GM19240 (cell line): ENCODE measurements around the gene SHC4.

ENCODE experiments used
- DNase-seq: peaks from one replicate; pipeline ENCODE4 v3.0.0; 2011; ENCODE audit warnings: low spot score; ENCODE audit not compliant: insufficient read length

The SHC4 gene

GRCh38 chr15:48967336-48967735 is 3.6 kb upstream of the SHC4 start:
- no peak for DNase-seq

- no peak for DNase-seq
Measured at GRCh38 chr15:48966595-48967301, 3.0 kb upstream of the SHC4 start.

GRCh38 chr15:48965972-48966371 is 2.3 kb upstream of the SHC4 start:
- DNase-seq: no peak

- DNase-seq: no peak
Measured at GRCh38 chr15:48964898-48965297, 1.2 kb upstream of the SHC4 start.

- DNase-seq: no peak
Measured at GRCh38 chr15:48962662-48963523, 826 bp downstream of the SHC4 start.

- DNase-seq: no peak
Measured at GRCh38 chr15:48955967-48956366, 7.8 kb downstream of the SHC4 start.

- no peak for DNase-seq
Measured at GRCh38 chr15:48955370-48955769, 8.3 kb downstream of the SHC4 start.

- DNase-seq: no peak
Measured at GRCh38 chr15:48954538-48954937, 9.2 kb downstream of the SHC4 start.

GRCh38 chr15:48946840-48947187 is 16.9 kb downstream of the SHC4 start:
- no peak for DNase-seq

- DNase-seq: no peak
Measured at GRCh38 chr15:48946074-48946839, 17.5 kb downstream of the SHC4 start.

- no peak for DNase-seq
Measured at GRCh38 chr15:48945386-48945785, 18.3 kb downstream of the SHC4 start.

- no peak for DNase-seq
Measured at GRCh38 chr15:48941904-48942303, 21.8 kb downstream of the SHC4 start.

- peak; percentile 5 for DNase-seq
Measured at GRCh38 chr15:48940508-48940907, 23.2 kb downstream of the SHC4 start.

- no peak for DNase-seq
Measured at GRCh38 chr15:48939648-48940047, 24.1 kb downstream of the SHC4 start.

GRCh38 chr15:48937886-48938285 is 25.8 kb downstream of the SHC4 start:
- DNase-seq: no peak

GRCh38 chr15:48936666-48937065 is 27.1 kb downstream of the SHC4 start:
- no peak for DNase-seq

- no peak for DNase-seq
Measured at GRCh38 chr15:48935236-48935635, 28.5 kb downstream of the SHC4 start.

- no peak for DNase-seq
Measured at GRCh38 chr15:48930735-48931134, 33.0 kb downstream of the SHC4 start.

- no peak for DNase-seq
Measured at GRCh38 chr15:48929661-48930060, 34.1 kb downstream of the SHC4 start.

- no peak for DNase-seq
Measured at GRCh38 chr15:48928877-48929538, 34.7 kb downstream of the SHC4 start.

- no peak for DNase-seq
Measured at GRCh38 chr15:48925714-48926223, 38.0 kb downstream of the SHC4 start.
